Measurements from ENCODE around the gene APOOL. TPM values are rescaled to one million over a fixed set of nuclear protein-coding genes. Genes with fewer than 3 reads are reported as not detected.

The APOOL gene
- total and polyA plus RNA-seq, 8 donors = 17.6 to 25.7 (median 18.7) TPM

DNA sequence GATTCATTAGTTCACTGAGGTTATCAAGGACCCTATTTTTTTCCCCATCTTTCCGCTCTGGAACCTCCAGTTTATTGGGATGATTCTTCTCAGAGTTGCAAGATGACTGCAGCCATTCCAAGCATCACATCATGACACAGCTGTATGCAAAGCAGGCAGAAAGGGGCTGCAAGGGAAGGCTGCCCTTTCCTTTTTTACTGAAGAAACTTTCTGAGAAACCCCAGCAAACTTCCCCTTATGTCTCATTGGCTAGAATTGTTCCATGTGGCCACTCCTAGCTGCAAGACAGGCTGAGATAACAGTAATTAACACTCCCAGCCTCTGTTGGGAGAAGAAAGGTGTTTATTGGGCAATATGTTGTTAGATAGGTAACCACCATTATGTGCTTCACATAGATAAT, 137.3 kb downstream of the APOOL start:
- TF ChIP-seq CTCF (IDR thresholded peaks at IDR 0.05) = no peak
- DNase-seq = no peak
- H3K27ac ChIP-seq = no peak overlapping the region
- H3K9me3 ChIP-seq = no peaks in the 10 kb centered on the region
- no peak overlapping the region for H3K4me3 ChIP-seq
- H3K27me3 ChIP-seq = no peaks in the 10 kb centered on the region
- no peaks in the 10 kb centered on the region for H3K4me1 ChIP-seq
- intact Hi-C loops (cut with DNase I) = no loop called here
- no peak for ATAC-seq
- H3K36me3 ChIP-seq = no peaks in the 10 kb centered on the region

Other genes with a start within 250 kb of the APOOL start
- gene SATL1, start 239.9 kb downstream of the APOOL start, total RNA-seq = not detected
- under 1 TPM; 0.37 to 0.66 (median 0.51) TPM for gene SATL1, start 239.9 kb downstream of the APOOL start, polyA plus RNA-seq (ENCODE audit: insufficient read length in 6 of 6)
- 1 to 10 TPM in 1 of 2 donors, under 1 TPM in 1; 0.97 to 2.9 TPM for gene ZNF711, start 240.1 kb downstream of the APOOL start, total RNA-seq
- gene ZNF711, start 240.1 kb downstream of the APOOL start, polyA plus RNA-seq (ENCODE audit: insufficient read length in 6 of 6) = 10 to 100 TPM; 69.6 to 85.6 (median 81.5) TPM

All from left lung (tissue), 10 donors.